ENCODE data around the gene EDIL3.

- no peak for TF ChIP-seq CTCF (IDR thresholded peaks at IDR 0.05)
- TF ChIP-seq POLR2A (IDR thresholded peaks at IDR 0.05), result no peak
These were observed 145.2 kb downstream of the EDIL3 start for GRCh38 chr5:84239494-84239893.
